HG03558 (cell line): ENCODE data around the gene AP4M1.
"Not testable (repeated sequence)": the region's sequence is repeated elsewhere in the genome, so short reads cannot be mapped to it uniquely, and the experiment has no call there.

Experiments used
- ATAC-seq: cut with Tn5 transposase; IDR thresholded peaks from one replicate; pipeline ENCODE4 v1.9.1; 2021; ENCODE audit warnings: moderate number of reproducible peaks; ENCODE audit not compliant: unreplicated experiment; ENCODE audit errors: extremely low read depth

AP4M1 gene

GRCh38 chr7:100127866-100128636 is 26.6 kb downstream of the AP4M1 start:
- ATAC-seq, result no peak

DNA sequence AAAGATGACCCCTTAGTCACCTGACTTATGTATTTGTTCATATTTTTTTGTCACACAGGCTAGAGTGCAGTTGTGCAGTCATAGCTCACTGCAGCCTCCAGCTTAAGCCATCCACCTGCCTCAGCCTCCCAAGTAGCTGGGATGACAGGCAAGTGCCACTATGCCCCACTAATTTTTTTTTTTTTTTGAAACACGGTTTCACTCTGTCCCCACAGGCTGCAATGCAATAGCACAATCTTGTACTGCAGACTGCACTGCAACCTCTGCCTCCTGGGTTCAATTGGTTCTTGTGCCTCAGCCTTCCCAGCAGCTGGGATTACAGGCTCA is 27.2 kb downstream of the AP4M1 start:
- no peak for ATAC-seq

DNA sequence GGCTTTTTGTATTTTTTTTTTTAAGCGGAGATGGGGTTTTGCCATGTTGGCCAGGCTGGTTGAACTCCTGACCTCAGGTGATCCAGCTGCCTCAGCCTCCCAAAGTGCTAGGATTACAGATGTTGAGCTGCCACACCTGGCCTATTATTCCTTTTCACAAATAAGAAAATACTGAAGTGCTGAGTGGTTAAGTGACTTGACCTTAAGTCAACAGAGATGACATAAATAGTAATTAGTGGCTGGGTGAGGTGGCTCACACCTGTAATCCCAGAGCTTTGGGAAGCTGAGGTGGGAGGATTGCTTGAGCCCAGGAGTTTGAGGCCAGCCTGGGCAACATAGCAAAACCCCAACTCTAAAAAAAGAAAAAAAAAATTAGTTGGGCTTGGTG is 28.8 kb downstream of the AP4M1 start:
- ATAC-seq, result not testable (repeated sequence)

DNA sequence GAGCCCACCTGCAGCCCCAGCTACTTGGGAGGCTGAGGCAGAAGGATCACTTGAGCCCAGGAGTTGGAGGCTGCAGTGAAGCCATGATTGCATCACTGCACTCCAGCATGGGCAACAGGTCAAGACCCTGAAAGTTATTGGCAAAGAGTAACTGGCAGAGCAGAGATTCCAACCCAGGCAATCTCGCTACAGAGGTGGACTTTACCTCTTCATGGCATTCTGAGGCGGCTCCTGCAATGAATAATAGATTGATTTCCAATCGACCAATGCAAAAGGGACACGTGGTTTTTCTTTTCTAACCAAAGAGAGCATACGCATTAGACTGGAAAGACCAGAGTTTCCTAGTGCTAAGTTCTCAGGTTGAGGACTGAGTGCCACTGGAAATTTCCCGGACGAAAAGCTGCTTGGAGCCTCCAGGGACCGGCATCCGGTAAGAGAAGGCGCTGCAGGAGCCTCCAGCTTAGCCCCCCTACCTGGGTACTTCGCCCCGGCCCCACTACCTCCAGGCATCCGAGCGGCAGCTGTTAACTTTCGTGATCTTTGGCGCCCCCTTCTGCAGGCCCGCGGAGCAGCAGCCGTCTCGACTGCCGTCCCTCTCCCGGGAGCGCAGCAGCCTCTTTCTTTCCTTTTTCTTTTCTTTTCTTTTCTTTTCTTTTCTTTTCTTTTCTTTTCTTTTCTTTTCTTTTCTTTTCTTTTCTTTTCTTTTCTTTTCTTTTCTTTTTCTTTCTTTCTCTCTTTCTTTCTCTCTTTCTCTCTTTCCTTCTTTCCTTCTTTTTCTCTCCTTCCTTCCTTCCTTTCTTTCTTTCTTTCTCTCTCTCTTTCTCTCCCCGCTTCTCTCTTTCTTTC is 29.4 kb downstream of the AP4M1 start:
- no peak for ATAC-seq

GRCh38 chr7:100132126-100132525 is 30.7 kb downstream of the AP4M1 start:
- ATAC-seq, result no peak

DNA sequence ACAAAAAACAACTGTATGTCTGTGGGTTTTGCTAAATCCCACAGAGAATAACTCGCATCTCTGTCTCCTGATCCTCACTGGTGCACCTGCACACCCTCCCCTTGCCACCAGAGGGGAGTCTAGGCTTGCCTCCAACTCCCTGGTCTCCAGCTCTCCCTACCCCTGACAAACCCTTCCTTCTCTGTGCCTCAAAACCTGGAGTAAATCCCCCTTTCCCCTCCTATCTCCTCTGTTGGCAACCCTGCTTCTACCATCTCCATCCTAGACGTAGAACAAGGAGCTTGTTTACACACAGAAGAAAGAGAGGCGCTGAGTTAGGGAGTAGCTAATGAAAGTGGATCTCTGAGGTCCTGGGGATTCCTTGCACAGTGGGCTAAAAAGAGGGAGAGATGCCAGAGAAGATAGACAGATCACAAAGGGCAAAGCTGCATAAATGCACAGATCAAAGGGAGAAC is 31.3 kb downstream of the AP4M1 start:
- peak; percentile 70 for ATAC-seq

DNA sequence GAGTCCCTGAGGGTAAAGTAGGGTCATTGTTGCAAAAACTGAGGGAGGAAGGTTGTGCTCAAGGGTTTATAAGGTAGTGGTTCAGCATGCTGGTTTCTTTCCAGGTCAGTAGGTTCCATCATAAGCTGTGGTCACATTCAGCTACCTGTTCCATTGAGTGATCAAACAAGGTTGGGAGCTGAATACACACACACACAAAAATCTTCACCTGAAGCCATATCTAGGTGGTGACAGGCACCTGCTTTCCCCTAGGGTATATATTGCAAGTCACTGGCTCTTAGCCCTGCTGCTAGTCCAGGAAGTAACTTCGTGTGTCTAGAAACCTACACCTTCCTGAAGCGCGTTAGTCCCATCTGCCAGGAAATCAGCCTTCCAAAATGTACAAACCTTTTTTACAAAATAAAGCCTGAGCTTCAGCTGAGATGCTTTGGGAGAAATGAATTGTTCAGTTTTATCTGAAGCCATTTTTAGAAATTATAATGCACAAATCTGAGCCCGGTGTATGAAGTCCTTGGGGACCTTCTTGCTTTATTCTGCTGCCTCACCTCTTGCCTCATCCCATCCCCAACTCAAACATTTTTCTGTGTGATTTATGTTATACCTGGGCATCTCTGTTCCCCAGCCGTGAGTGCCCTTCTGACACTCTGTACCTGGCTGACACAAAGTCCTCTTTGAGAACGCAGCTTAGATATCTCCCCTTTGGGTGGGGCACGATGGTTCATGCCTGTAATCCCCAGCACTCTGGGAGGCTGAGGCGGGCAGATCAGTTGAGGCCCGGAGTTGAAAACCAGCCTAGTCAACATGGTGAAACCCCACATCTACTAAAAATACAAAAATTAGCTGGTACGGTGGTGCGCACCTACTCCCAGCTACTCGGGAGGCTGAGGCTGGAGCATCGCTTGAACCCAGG is 36.7 kb downstream of the AP4M1 start:
- ATAC-seq, result no peak

GRCh38 chr7:100141555-100141949 is 40.1 kb downstream of the AP4M1 start:
- no peak for ATAC-seq

- no peak for ATAC-seq
Observed at GRCh38 chr7:100142461-100142860, 41.0 kb downstream of the AP4M1 start.

- not testable (repeated sequence) for ATAC-seq
Observed at GRCh38 chr7:100146350-100146749, 44.9 kb downstream of the AP4M1 start.

- no peak for ATAC-seq
Observed at GRCh38 chr7:100147278-100147677, 45.8 kb downstream of the AP4M1 start.

GRCh38 chr7:100148225-100148558 is 46.7 kb downstream of the AP4M1 start:
- ATAC-seq, result no peak

GRCh38 chr7:100148559-100149328 is 47.3 kb downstream of the AP4M1 start, which contains the start of gene LAMTOR4:
LAMTOR4 (plus strand) TSS chr7:100148918; CDS start chr7:100148973, 55 bp downstream.
- ATAC-seq, result peak; percentile 98

GRCh38 chr7:100152404-100152803 is 51.0 kb downstream of the AP4M1 start:
- ATAC-seq, result no peak

DNA sequence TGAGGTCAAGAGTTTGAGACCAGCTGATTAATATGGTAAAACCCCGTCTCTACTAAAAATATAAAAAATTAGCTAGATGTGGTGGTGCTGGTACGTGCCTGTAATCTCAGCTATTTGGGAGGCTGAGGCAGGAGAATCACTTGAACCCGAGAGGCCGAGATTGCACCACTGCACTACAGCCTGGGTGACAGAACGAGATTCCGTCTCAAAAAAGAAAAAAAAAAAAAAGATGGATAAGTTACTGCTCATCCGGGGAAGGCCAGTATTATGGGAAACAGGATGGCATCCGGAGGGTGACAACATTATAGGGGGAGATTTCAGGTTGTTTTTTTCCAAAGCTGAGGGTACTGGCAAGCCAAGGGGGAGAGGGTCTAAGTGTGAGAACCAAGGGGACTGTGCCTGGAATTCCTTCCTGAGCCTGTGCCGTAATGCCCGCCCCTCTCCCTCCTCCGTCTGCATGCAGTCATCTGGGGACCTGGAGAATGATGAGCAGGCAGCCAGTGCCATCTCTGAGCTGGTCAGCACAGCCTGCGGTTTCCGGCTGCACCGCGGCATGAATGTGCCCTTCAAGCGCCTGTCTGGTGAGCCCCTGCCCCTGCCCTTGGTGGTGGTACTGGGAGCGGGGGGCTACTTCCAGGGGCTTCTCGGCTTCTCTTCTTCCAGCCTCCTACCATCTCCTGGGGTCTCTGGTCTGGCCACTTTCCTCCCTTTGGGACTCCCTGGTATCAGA is 51.7 kb downstream of the AP4M1 start:
- no peak for ATAC-seq

GRCh38 chr7:100153708-100154535 is 52.5 kb downstream of the AP4M1 start:
- ATAC-seq, result no peak

GRCh38 chr7:100154651-100155491 is 53.4 kb downstream of the AP4M1 start:
- ATAC-seq, result no peak
